PFSK-1 (cell line): ENCODE results near the gene SOX12.

Source experiments
- FOXP2 ChIP-seq: optimal IDR thresholded peaks from 2 replicates; pipeline ENCODE3; 2011; ENCODE audit warnings: borderline replicate concordance, control low read depth, inconsistent platforms; ENCODE audit not compliant: insufficient read depth; ENCODE audit errors: extremely low read length, extremely low read depth
- POLR2AphosphoS5 ChIP-seq: IDR thresholded peaks from 2 replicates; pipeline ENCODE4 v1.6.1; 2012; ENCODE audit warnings: low read depth, mild to moderate bottlenecking, control low read depth, low read length, moderate library complexity
- SIN3A ChIP-seq: IDR thresholded peaks from 2 replicates; pipeline ENCODE4 v1.6.1; 2012; ENCODE audit warnings: mild to moderate bottlenecking, low read length, moderate library complexity, borderline replicate concordance; ENCODE audit not compliant: insufficient read depth
- TAF1 ChIP-seq: IDR thresholded peaks from 2 replicates; pipeline ENCODE4 v1.6.1; 2012; ENCODE audit warnings: low read length, control low read depth, borderline replicate concordance; ENCODE audit not compliant: insufficient read depth
- TF ChIP-seq, protein P1 (sequence below), 2 experiments: IDR thresholded peaks; 2 replicates each; pipeline versions ENCODE4 v1.6.1 to v1.8.0; 2011 to 2012; ENCODE audit warnings: low read depth in 2 of 2, low read length in 2 of 2, control low read depth in 1 of 2, inconsistent platforms in 1 of 2, mild to moderate bottlenecking in 1 of 2, moderate library complexity in 1 of 2; ENCODE audit not compliant: insufficient read depth in 1 of 2

The SOX12 gene

DNA sequence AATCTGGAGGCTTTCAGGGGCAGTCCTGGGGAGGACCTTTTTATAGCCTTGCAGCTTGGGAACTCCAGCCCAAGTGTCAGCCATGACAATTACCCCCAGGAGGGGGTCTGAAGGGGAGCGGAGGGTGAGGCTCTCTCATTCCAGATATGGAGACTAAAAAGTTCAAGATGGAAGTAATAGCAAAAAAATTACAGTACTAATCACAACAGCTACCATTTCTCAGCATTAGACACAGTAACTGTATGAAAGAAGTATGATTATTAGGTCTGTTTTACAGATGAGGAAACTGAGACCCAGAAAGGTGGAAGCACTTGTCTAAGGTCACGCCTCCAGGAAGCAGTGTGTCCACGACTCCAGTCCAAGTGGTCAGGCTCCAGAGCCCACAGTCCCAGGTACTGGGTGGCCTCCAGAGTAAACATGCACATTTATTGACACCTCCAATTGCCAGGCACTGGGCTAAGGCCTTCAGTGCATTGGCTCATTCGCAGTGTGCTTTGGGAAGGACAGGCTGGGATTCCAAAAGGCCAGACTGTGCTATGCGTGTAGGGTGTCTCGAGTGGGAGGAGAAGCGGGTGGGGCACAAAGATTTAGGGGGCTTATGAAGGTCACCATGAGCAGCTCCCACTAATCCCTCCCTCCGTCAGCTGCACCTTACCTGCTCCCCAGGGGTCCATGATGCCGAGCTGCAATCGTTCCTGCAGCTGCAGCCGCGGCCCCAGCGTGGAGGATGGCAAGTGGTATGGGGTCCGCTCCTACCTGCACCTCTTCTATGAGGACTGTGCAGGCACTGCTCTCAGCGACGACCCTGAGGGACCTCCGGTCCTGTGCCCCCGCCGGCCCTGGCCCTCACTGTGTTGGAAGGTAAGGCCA lies 23.9 kb downstream of the SOX12 start:
- TF ChIP-seq POLR2AphosphoS5 (no peak), SIN3A (no peak)
- TF ChIP-seq, protein P1, sequence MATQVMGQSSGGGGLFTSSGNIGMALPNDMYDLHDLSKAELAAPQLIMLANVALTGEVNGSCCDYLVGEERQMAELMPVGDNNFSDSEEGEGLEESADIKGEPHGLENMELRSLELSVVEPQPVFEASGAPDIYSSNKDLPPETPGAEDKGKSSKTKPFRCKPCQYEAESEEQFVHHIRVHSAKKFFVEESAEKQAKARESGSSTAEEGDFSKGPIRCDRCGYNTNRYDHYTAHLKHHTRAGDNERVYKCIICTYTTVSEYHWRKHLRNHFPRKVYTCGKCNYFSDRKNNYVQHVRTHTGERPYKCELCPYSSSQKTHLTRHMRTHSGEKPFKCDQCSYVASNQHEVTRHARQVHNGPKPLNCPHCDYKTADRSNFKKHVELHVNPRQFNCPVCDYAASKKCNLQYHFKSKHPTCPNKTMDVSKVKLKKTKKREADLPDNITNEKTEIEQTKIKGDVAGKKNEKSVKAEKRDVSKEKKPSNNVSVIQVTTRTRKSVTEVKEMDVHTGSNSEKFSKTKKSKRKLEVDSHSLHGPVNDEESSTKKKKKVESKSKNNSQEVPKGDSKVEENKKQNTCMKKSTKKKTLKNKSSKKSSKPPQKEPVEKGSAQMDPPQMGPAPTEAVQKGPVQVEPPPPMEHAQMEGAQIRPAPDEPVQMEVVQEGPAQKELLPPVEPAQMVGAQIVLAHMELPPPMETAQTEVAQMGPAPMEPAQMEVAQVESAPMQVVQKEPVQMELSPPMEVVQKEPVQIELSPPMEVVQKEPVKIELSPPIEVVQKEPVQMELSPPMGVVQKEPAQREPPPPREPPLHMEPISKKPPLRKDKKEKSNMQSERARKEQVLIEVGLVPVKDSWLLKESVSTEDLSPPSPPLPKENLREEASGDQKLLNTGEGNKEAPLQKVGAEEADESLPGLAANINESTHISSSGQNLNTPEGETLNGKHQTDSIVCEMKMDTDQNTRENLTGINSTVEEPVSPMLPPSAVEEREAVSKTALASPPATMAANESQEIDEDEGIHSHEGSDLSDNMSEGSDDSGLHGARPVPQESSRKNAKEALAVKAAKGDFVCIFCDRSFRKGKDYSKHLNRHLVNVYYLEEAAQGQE (IDR thresholded peaks at IDR 0.05; ENCODE audit: insufficient read depth in 1 of 2, low read depth in 2 of 2, low read length in 2 of 2) = no peak

DNA sequence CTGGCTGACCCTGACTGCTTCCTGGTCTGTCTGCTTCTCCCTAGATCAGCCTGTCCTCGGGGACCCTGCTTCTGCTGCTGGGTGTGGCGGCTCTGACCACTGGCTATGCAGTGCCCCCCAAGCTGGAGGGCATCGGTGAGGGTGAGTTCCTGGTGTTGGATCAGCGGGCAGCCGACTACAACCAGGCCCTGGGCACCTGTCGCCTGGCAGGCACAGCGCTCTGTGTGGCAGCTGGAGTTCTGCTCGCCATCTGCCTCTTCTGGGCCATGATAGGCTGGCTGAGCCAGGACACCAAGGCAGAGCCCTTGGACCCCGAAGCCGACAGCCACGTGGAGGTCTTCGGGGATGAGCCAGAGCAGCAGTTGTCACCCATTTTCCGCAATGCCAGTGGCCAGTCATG lies 27.8 kb downstream of the SOX12 start:
- TF ChIP-seq POLR2AphosphoS5 (no peak), FOXP2 (no peak), SIN3A (no peak), TAF1 (no peak)
- TF ChIP-seq, protein P1 (IDR thresholded peaks at IDR 0.05; ENCODE audit: insufficient read depth in 1 of 2, low read depth in 2 of 2, low read length in 2 of 2) = no peak

DNA sequence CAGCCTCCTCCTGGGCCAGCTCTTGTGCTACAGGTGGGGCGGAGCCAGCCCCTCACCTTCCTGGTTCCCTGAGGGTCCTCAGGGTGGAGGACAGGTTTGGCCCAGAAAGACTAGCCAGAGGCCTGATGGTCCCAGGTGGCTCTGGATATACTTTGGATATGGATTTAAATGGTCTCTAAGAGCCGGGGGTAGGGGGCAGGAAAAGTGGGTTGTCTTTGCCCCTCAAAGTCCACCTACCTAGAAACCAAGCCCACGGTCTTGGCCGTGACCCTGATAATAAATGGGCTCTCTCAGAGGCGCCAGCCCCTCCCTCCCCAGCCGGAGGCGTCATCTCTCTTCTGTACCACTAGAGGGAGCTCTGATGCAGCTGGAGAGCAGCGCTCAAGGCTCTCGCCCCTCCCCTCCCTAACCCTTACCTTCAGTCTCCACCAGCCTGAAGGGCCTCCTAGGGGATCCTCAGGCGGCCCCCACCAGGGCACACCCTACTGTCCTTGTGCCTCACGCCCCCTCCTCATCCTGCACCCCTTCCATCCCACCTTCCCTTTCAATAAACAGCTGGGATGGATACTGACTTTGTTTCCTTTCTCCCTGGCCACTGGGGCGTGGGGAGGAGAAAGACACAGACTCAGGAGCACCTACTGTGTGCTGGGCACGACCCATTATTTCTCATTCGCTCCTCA lies 29.1 kb downstream of the SOX12 start:
- TF ChIP-seq SIN3A (peak; percentile 61; the same call in 1 of the 2 replicates), TAF1 (no peak), POLR2AphosphoS5 (peak; percentile 71; the same call in 1 of the 2 replicates)
- TF ChIP-seq, protein P1 (IDR thresholded peaks at IDR 0.05; ENCODE audit: insufficient read depth in 1 of 2, low read depth in 2 of 2, low read length in 2 of 2) = peak in 1 of 2 experiments; percentile 24; a peak in 1 of 4 replicates

DNA sequence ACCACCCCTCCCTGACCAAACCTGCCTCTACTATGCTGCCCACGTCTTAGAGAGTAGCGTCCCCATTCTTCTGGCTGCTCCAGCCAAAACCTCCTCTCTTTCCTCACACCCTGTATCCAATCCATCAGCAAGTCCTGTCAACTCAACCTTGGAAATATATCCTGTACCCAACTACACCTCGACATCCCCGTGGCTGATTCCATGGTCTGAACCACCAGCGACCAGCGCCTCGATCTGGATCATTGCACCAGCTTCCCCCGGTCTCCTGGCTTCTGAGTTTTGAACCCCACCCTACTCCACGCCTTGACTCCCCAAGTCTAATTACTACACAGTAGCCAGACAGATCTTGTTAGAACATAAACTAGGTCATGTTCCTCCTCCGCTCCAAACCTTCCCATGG lies 31.4 kb downstream of the SOX12 start:
- TF ChIP-seq FOXP2 (no peak), POLR2AphosphoS5 (no peak), TAF1 (no peak), SIN3A (no peak)
- TF ChIP-seq, protein P1 (IDR thresholded peaks at IDR 0.05; ENCODE audit: insufficient read depth in 1 of 2, low read depth in 2 of 2, low read length in 2 of 2) = no peak
